Mesendoderm (in vitro differentiated cells): Measurements from ENCODE around the gene AK8.

Experiments used
- DNase-seq: peaks from one replicate; pipeline ENCODE4 v3.0.0; 2013
- H2AK5ac ChIP-seq: 2 replicates; pipeline ENCODE4 v1.6.1; 2013; ENCODE audit warnings: low read length, inconsistent platforms
- H2BK120ac ChIP-seq: 2 replicates; pipeline ENCODE4 v1.6.1; 2013; ENCODE audit warnings: low read depth, mild to moderate bottlenecking, low read length, moderate library complexity, mixed read lengths
- H2BK15ac ChIP-seq: replicated peaks from 2 replicates; pipeline ENCODE4 v1.6.1; 2013; ENCODE audit warnings: low read depth, mild to moderate bottlenecking, moderate library complexity
- H2BK5ac ChIP-seq: 2 replicates; pipeline ENCODE4 v1.6.1; 2013; ENCODE audit warnings: low read length, inconsistent platforms
- H3K18ac ChIP-seq: 2 replicates; pipeline ENCODE4 v1.6.1; 2013; ENCODE audit warnings: mild to moderate bottlenecking, low read length, mixed read lengths
- H3K23ac ChIP-seq: one replicate; pipeline ENCODE4 v1.6.1; 2013; ENCODE audit warnings: low read length
- H3K27ac ChIP-seq: 2 replicates; pipeline ENCODE4 v1.5.1; 2013; ENCODE audit warnings: low read depth, mild to moderate bottlenecking, inconsistent platforms, low read length, moderate library complexity
- H3K27me3 ChIP-seq: 2 replicates; pipeline ENCODE4 v1.6.1; 2013; ENCODE audit warnings: low read length, control low read depth, mild to moderate bottlenecking, inconsistent platforms; ENCODE audit not compliant: insufficient read depth, poor library complexity
- H3K36me3 ChIP-seq: 2 replicates; pipeline ENCODE4 v1.6.1; 2013; ENCODE audit warnings: low read length, inconsistent platforms; ENCODE audit not compliant: control insufficient read depth, insufficient read depth
- H3K4ac ChIP-seq: one replicate; pipeline ENCODE4 v1.6.1; 2013; ENCODE audit warnings: low read depth, mild to moderate bottlenecking, low read length, moderate library complexity
- H3K4me1 ChIP-seq: 2 replicates; pipeline ENCODE4 v1.6.1; 2013; ENCODE audit warnings: low read depth, low read length, inconsistent platforms; ENCODE audit not compliant: control insufficient read depth
- H3K4me2 ChIP-seq: 2 replicates; pipeline ENCODE4 v1.6.1; 2013; ENCODE audit warnings: low read length
- H3K4me3 ChIP-seq: 2 replicates; pipeline ENCODE4 v1.5.1; 2013; ENCODE audit warnings: mild to moderate bottlenecking, low read length
- H3K56ac ChIP-seq: one replicate; pipeline ENCODE4 v1.6.1; 2013; ENCODE audit warnings: low read length
- H3K79me1 ChIP-seq: 2 replicates; pipeline ENCODE4 v1.6.1; 2013; ENCODE audit warnings: low read length, inconsistent platforms
- H3K79me2 ChIP-seq: 2 replicates; pipeline ENCODE4 v1.6.1; 2013; ENCODE audit warnings: mild to moderate bottlenecking, low read length; ENCODE audit not compliant: control insufficient read depth, insufficient read depth
- H3K9ac ChIP-seq: 2 replicates; pipeline ENCODE4 v1.6.1; 2013; ENCODE audit warnings: low read length, inconsistent platforms
- H4K5ac ChIP-seq: one replicate; pipeline ENCODE4 v1.6.1; 2013; ENCODE audit warnings: low read length
- H4K8ac ChIP-seq: one replicate; pipeline ENCODE4 v1.6.1; 2013; ENCODE audit warnings: low read depth, mild to moderate bottlenecking, control low read depth, low read length, moderate library complexity
- WGBS: extraction: QIAGEN DNeasy Blood & Tissue Kit; methylation state at CpG from one replicate; pipeline ENCODE4 v1.1.7; 2013; ENCODE audit warnings: low lambda C conversion rate, missing lambda C conversion rate; ENCODE audit not compliant: insufficient coverage; ENCODE audit errors: extremely low coverage; 5-methylcytosine and 5-hydroxymethylcytosine counted together

AK8 gene

GRCh38 chr9:132823370-132824145 is 54.5 kb downstream of the AK8 start:
- no peaks in the 10 kb centered on the region for H3K4me1 ChIP-seq
- no peaks in the 10 kb centered on the region for H3K36me3 ChIP-seq
- no peaks in the 10 kb centered on the region for H3K79me1 ChIP-seq
- H4K5ac ChIP-seq: no peak overlapping the region
- no peak overlapping the region for H3K56ac ChIP-seq
- no peak overlapping the region for H3K18ac ChIP-seq
- no peaks in the 10 kb centered on the region for H3K79me2 ChIP-seq
- H3K4me2 ChIP-seq: no peak overlapping the region
- no peak overlapping the region for H3K27ac ChIP-seq
- no peak for DNase-seq
- H3K23ac ChIP-seq: no peak overlapping the region
- H3K4ac ChIP-seq: no peak overlapping the region
- H2BK120ac ChIP-seq: no peak overlapping the region
- no peak overlapping the region for H3K4me3 ChIP-seq
- H2AK5ac ChIP-seq: no peak overlapping the region
- H2BK15ac ChIP-seq: no peak overlapping the region
- no peak overlapping the region for H4K8ac ChIP-seq
- no peak overlapping the region for H2BK5ac ChIP-seq
- no CpG with 5 or more reads among the region's 18 CpGs for WGBS
- H3K27me3 ChIP-seq: no peaks in the 10 kb centered on the region
- no peak overlapping the region for H3K9ac ChIP-seq

DNA sequence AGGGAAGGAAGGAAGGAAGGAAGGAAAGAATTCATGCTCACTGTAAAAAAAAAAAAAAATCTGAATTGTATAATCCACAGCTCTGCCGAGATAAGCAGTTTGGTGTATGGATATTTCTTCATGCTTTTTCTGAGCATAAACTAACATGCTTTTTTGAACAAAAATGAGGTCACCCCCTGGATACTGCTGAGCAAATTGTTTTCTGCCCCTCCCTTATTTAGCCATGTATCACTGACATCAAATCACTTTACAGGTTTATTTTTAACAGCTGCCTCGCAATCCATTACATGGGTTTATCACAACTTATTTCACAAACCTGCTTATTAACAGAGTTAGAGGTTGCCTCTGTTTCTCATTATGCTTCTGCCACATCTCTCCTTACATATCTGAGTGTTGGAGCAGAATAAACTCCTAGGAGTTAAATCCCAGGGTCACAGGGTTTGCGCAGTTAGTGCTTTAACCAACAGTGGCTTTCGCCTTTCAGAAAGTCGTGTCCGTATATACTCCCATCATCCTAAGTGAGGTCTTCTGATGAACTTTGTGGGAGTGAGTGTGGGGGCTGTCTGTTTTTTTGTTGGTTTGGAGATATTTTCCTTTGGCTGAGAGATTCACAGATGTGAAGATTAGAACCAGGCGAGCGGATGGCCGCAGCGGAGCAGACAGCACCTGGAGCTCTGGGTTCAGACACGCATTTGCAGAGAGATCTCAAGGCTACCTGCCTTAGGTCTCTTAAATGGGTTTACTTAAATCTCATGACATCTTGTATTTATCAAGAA is 57.7 kb downstream of the AK8 start:
- no peaks in the 10 kb centered on the region for H3K4me1 ChIP-seq
- H4K8ac ChIP-seq: no peak overlapping the region
- no peak overlapping the region for H3K9ac ChIP-seq
- H3K18ac ChIP-seq: no peak overlapping the region
- H2BK120ac ChIP-seq: no peak overlapping the region
- no peak for DNase-seq
- no peak overlapping the region for H4K5ac ChIP-seq
- no peak overlapping the region for H3K4me3 ChIP-seq
- no peaks in the 10 kb centered on the region for H3K79me2 ChIP-seq
- H3K79me1 ChIP-seq: no peaks in the 10 kb centered on the region
- no peak overlapping the region for H3K4me2 ChIP-seq
- H3K27me3 ChIP-seq: no peaks in the 10 kb centered on the region
- no peaks in the 10 kb centered on the region for H3K36me3 ChIP-seq
- no peak overlapping the region for H2AK5ac ChIP-seq
- no peak overlapping the region for H3K4ac ChIP-seq
- WGBS: no CpG with 5 or more reads among the region's 11 CpGs
- H3K23ac ChIP-seq: peak overlapping the region; percentile 9
- no peak overlapping the region for H3K56ac ChIP-seq
- H3K27ac ChIP-seq: no peak overlapping the region
- no peak overlapping the region for H2BK5ac ChIP-seq
- no peak overlapping the region for H2BK15ac ChIP-seq

- H2BK15ac ChIP-seq: no peak overlapping the region
- H4K8ac ChIP-seq: no peak overlapping the region
- no peak for DNase-seq
- no peak overlapping the region for H2BK5ac ChIP-seq
- no peak overlapping the region for H3K18ac ChIP-seq
- H3K79me1 ChIP-seq: no peaks in the 10 kb centered on the region
- H3K79me2 ChIP-seq: no peaks in the 10 kb centered on the region
- H3K9ac ChIP-seq: no peak overlapping the region
- no peak overlapping the region for H3K4me2 ChIP-seq
- no peak overlapping the region for H3K4me3 ChIP-seq
- no peak overlapping the region for H3K56ac ChIP-seq
- H2BK120ac ChIP-seq: no peak overlapping the region
- no peak overlapping the region for H2AK5ac ChIP-seq
- no CpG with 5 or more reads among the region's 4 CpGs for WGBS
- H3K4ac ChIP-seq: no peak overlapping the region
- H3K36me3 ChIP-seq: no peaks in the 10 kb centered on the region
- no peak overlapping the region for H4K5ac ChIP-seq
- H3K23ac ChIP-seq: no peak overlapping the region
- no peaks in the 10 kb centered on the region for H3K27me3 ChIP-seq
- H3K4me1 ChIP-seq: no peaks in the 10 kb centered on the region
- no peak overlapping the region for H3K27ac ChIP-seq
Measured at GRCh38 chr9:132818588-132818987, 59.5 kb downstream of the AK8 start.

GRCh38 chr9:132814937-132815336 is 63.1 kb downstream of the AK8 start:
- no CpG with 5 or more reads among the region's 14 CpGs for WGBS

GRCh38 chr9:132813115-132813771 is 64.8 kb downstream of the AK8 start:
- no peaks in the 10 kb centered on the region for H3K4me1 ChIP-seq
- no CpG with 5 or more reads among the region's 13 CpGs for WGBS
- no peak overlapping the region for H3K4me3 ChIP-seq
- no peak for DNase-seq
- no peak overlapping the region for H3K23ac ChIP-seq
- no peaks in the 10 kb centered on the region for H3K79me1 ChIP-seq
- no peak overlapping the region for H3K18ac ChIP-seq
- no peak overlapping the region for H3K4ac ChIP-seq
- H2BK15ac ChIP-seq: no peak overlapping the region
- no peak overlapping the region for H2BK120ac ChIP-seq
- H3K4me2 ChIP-seq: no peak overlapping the region
- H3K27ac ChIP-seq: no peak overlapping the region
- H3K36me3 ChIP-seq: no peaks in the 10 kb centered on the region
- no peak overlapping the region for H2AK5ac ChIP-seq
- H2BK5ac ChIP-seq: no peak overlapping the region
- no peaks in the 10 kb centered on the region for H3K79me2 ChIP-seq
- H4K8ac ChIP-seq: no peak overlapping the region
- no peak overlapping the region for H3K56ac ChIP-seq
- H3K27me3 ChIP-seq: no peaks in the 10 kb centered on the region
- no peak overlapping the region for H4K5ac ChIP-seq
- H3K9ac ChIP-seq: no peak overlapping the region

More at GRCh38 chr9:132814937-132815336, 63.1 kb downstream of the AK8 start:
- Histone ChIP-seq H3K36me3 (no peaks in the 10 kb centered on the region), H2BK15ac (no peak overlapping the region), H3K27me3 (no peaks in the 10 kb centered on the region), H3K9ac (no peak overlapping the region), H3K4ac (no peak overlapping the region), H2AK5ac (no peak overlapping the region), H3K4me2 (no peak overlapping the region), H3K4me3 (no peak overlapping the region), H4K8ac (no peak overlapping the region), H3K56ac (no peak overlapping the region), H3K18ac (no peak overlapping the region), H2BK5ac (no peak overlapping the region), H3K79me1 (no peaks in the 10 kb centered on the region), H3K27ac (no peak overlapping the region), H2BK120ac (no peak overlapping the region), H4K5ac (no peak overlapping the region), H3K4me1 (no peaks in the 10 kb centered on the region), H3K23ac (no peak overlapping the region), H3K79me2 (no peaks in the 10 kb centered on the region)
- no peak for DNase-seq
